AG09319 (cell line): ENCODE data around the gene RBL1.
A peak's percentile ranks its signal among the peaks of the same experiment; 100 is the strongest.
"Not testable (repeated sequence)": the region's sequence is repeated elsewhere in the genome, so short reads cannot be mapped to it uniquely, and the experiment has no call there.

Source experiments
- DNase-seq: peaks from one replicate; pipeline ENCODE4 v3.0.0-alpha.2; 2010; ENCODE audit warnings: low read depth; ENCODE audit errors: extremely low read depth
- TF ChIP-seq, protein P1 (sequence below): IDR thresholded peaks from 2 replicates; pipeline ENCODE4 v1.5.1; 2011; ENCODE audit warnings: low read depth, mild to moderate bottlenecking, inconsistent platforms, low read length, moderate library complexity

Gene RBL1

GRCh38 chr20:37032077-37032476 lies 63.7 kb downstream of the RBL1 start:
- TF ChIP-seq, protein P1, sequence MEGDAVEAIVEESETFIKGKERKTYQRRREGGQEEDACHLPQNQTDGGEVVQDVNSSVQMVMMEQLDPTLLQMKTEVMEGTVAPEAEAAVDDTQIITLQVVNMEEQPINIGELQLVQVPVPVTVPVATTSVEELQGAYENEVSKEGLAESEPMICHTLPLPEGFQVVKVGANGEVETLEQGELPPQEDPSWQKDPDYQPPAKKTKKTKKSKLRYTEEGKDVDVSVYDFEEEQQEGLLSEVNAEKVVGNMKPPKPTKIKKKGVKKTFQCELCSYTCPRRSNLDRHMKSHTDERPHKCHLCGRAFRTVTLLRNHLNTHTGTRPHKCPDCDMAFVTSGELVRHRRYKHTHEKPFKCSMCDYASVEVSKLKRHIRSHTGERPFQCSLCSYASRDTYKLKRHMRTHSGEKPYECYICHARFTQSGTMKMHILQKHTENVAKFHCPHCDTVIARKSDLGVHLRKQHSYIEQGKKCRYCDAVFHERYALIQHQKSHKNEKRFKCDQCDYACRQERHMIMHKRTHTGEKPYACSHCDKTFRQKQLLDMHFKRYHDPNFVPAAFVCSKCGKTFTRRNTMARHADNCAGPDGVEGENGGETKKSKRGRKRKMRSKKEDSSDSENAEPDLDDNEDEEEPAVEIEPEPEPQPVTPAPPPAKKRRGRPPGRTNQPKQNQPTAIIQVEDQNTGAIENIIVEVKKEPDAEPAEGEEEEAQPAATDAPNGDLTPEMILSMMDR: no peak
- no peak for DNase-seq

GRCh38 chr20:37020636-37021035 lies 75.2 kb downstream of the RBL1 start:
- TF ChIP-seq, protein P1: no peak
- no peak for DNase-seq

- not testable (repeated sequence) for DNase-seq
Observed at GRCh38 chr20:37012631-37013030, 83.2 kb downstream of the RBL1 start.

- DNase-seq: not testable (repeated sequence)
Observed at GRCh38 chr20:37011858-37012257, 83.9 kb downstream of the RBL1 start.

- DNase-seq: no peak
- TF ChIP-seq, protein P1: no peak
Observed at GRCh38 chr20:37011147-37011546, 84.7 kb downstream of the RBL1 start.

- DNase-seq: no peak
- TF ChIP-seq, protein P1: peak; percentile 18; the same call in 1 of the 2 replicates
Observed at GRCh38 chr20:37007898-37008649, 87.7 kb downstream of the RBL1 start.

DNA sequence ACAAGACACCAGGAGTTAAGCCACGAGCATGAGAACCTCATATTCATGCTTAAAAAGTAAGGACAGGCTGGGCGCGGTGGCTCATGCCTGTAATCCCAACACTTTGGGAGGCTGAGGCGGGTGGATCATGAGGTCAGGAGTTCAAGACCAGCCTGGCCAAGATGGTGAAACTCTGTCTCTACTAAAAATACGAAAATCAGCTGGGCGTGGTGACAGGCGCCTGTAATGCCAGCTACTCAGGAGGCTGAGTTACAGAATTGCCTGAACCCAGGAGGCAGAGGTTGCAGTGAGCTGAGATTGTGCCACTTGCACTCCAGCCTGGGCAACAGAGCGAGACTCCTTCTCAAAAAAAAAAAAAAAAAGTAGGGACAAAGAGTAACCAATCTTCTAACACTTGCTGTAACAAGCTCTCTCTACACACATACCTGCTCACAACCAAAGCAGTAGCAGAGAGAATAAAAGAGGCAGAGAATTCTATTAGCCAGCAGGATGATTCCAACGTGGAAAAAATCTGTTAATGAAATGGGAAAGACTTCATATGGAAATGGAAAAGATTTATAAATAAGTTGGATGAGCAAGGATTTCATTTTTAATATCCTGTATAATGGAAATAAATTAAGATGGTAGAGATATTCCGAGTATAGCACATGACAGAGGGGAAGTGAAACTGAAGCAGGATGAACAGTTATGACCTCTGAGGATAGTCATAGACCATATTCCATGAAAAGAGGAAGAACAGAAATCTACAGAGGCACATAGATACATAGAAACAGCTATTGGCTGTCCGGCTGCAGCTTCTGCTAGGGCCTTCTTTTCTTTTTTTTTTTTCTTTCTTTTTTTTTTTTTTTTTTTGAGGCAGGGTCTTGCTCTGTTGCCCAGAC lies 90.5 kb downstream of the RBL1 start:
- not testable (repeated sequence) for DNase-seq

DNA sequence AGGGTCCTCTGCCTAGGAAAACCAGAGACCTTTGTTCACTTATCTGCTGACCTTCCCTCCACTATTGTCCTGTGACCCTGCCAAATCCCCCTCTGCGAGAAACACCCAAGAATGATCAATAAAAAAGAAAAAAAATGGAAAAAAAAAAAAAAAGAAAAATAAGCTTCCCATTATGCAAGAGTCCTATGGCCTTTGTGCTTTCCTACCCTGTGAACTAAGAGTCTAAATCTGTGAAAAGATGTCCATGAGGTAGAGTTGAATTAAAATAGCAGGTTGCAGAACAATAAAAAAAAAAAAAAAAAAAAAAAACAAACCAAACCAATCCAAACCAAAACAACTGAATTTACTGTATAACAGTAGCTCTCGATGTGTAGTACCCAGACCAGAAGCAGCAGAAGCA lies 94.2 kb downstream of the RBL1 start:
- not testable (repeated sequence) for DNase-seq

- not testable (repeated sequence) for DNase-seq
Observed at GRCh38 chr20:37000171-37000570, 95.6 kb downstream of the RBL1 start.

- TF ChIP-seq, protein P1: no peak
- DNase-seq: no peak
Observed at GRCh38 chr20:36998652-36999051, 97.1 kb downstream of the RBL1 start.
